Urothelium cell line (cell line): ENCODE results near the gene ANKRD34A.

Source experiments
- DNase-seq: peaks from one replicate; pipeline ENCODE4 v3.0.0; 2011; ENCODE audit warnings: low spot score, mixed read lengths
- FAIRE-seq: peaks from 2 replicates; lab custom pipeline; 2011; peaks lifted over from hg19 to GRCh38; lab: Jason Lieb, UNC

ANKRD34A gene

DNA sequence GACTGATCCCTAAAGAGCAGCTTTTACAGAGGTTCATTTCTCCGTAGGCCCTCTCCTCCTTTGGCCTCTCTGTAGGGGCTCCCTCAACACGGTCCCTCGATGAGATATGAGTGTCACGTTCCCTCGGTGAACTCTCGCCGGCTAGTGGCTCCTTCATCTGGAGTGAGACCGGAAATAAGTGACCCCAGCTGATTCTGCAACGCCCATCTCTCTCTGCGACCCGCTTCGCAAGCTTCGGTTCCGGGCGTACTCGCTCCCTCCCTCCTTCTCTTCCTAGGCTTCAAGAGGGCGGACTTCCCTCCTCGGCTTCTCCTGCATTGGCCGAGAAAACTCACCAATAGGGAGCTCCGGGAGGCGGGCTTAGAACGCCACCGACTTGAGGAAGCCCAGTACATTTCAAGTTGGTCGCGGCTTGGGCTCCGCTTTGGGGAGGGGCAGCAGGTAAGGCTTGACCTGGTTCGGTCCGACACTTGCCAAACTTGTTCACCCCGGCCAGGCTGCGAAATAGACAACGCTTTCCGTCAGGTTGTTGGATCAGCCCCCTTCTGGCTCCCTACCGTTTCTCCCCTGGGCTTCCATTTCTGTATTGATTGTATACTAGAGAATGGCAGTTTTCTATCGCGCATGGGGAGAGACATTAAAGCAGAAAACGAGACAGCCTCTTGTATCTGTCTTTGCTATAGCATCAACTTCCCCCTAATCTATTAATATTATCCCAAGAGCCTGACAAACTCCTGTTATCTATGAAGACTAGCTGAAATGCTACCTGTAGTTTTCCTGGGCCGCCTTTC lies at the start of gene ANKRD34A, which contains the start of gene POLR3GL:
TSS of gene ANKRD34A (minus strand) at position 248 of the 791 bp plus-strand sequence. CDS start 2,816 bp downstream, outside the sequence.
TSS of gene POLR3GL (plus strand) at position 363 of the 791 bp plus-strand sequence. CDS start 10,176 bp downstream, outside the sequence.
- DNase-seq (peak; percentile 91), FAIRE-seq (no peak)

GRCh38 chr1:146013559-146013922 lies 49.2 kb upstream of the ANKRD34A start:
- FAIRE-seq (no peak), DNase-seq (no peak)

DNA sequence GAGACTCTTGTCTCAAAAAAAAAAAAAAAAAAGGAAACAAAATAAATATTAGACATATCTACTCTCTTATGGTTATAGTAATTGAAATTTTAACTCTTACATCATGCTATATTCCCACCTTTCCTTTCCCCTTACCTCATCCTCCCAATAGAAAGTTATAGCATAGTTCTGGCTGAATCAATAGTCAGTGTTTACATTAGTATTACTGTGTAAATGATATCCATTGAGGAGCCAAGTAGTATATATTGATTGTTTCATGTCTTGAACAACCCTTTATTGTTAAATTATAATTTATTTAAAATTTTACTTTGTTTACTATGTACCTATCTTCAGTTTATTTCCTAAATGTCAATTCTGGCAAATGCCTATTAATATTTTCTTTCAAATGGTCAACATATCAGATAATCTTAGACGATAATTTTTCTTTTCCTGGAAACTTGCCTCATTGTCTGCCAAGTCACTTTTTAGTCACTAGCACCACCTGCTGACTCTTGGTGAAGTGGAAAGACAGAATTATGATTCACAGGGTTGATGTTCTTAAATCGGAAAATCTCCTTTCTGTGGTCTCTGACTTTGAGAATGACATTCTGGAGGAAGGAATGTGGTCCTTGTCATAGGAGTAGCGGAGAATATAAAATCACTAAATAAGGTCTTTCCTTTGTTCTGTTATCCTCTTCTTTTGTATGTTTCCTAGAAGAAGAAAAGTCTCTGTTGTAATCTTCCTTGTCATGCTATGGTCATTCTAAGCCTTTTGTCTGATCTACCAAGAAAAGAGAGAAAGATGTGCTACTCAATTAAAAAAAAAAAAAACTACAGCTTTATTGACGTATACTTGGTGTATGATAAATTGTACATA lies 48.6 kb upstream of the ANKRD34A start:
- no peak for FAIRE-seq
- DNase-seq = peak; percentile 68

- FAIRE-seq = no peak
- no peak for DNase-seq
Measured at GRCh38 chr1:146010126-146010738, 45.9 kb upstream of the ANKRD34A start.

DNA sequence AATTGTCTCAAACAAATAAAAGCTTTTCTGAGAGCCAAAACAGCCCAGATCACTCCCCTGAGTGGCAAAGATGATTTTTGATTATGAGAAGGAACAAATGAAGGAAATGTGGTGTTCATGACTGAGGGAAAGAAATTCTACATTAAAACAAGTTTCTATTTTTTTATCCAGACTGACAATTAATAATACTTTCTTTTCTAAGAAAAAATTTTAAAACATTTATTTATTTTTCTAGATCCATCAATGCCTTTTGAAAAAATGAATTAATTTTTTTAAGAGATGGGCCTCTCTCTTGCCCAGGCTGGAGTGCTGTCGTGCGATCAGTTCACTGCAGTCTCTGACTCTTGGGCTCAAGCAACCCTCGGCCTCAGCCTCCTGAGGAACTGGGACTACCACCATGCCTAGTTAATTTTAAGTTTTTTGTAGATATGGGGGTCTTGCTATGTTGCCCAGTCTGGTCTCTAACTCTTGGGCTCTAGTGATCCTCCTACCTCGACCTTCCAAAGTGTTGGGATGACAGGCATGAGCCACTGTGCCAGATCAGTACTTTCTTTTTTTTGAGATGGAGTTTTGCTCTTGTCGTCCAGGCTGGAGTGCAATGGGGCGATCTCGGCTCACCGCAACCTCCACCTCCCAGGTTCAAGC lies 43.2 kb upstream of the ANKRD34A start:
- DNase-seq = no peak
- FAIRE-seq = no peak

- no peak for DNase-seq
- FAIRE-seq = no peak
Measured at GRCh38 chr1:146001709-146002108, 37.3 kb upstream of the ANKRD34A start.

DNA sequence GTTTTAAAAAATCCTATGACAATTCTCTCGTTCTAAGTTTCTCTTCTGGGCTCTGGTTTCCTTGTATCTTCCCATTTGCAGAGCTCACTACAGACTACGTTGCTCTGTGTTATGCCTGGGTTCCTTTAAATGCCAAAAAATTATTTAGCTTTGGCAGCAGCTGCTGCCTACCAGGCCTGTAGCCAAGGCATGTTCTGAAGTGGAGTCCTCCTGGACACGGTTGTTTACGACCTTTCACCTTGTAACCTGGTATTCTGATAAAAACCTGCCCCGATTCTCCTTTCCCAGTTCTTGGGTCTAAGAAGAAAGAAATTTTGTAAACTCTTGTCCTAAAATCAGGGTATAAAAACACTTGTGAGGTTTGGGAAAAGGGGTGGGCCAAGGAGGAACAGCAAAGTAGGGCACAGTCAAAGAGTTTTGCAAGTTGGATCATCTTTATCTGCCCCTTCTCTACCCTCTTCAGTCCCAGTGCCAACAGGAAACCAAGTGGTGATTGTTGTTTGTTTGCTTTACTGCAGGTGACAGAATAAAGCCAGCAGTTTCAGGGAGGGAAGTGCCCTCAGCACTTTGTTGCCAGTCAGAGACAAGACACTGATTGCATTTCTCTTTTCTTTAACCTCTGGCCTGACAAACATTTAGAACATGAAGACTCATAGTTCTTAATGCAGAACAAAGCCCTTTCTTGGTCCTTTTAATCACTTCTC lies 35.1 kb upstream of the ANKRD34A start:
- FAIRE-seq = no peak
- DNase-seq = no peak

DNA sequence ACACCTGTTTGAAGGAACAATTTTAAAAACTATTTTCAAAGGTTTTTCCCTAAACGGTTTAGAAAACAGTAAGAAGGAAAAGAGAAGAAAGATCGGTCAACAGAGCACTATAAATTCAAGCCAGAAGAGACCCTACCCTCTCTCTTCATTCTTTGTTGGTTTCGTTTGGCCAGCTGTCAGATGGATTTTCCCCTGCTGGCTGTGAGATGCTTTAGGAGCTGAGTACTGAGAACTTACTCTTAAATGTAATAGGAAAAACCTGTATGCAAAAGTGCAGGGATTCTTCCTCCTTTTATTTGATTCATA lies 33.3 kb upstream of the ANKRD34A start:
- no peak for FAIRE-seq

GRCh38 chr1:145997016-145997717 lies 32.8 kb upstream of the ANKRD34A start:
- DNase-seq = no peak
- no peak for FAIRE-seq

More for the DNA sequence above, 33.3 kb upstream of the ANKRD34A start:
- DNase-seq = no peak

GRCh38 chr1:145996433-145997015 lies 32.1 kb upstream of the ANKRD34A start, which contains the start of gene TXNIP:
Gene TXNIP, minus strand, starts transcription at chr1:145996579. Its CDS starts 313 bp downstream, at chr1:145996266.
- FAIRE-seq = peak; percentile 44

GRCh38 chr1:145995964-145996432 lies 31.6 kb upstream of the ANKRD34A start:
- FAIRE-seq (no peak), DNase-seq (peak; percentile 27)

More at GRCh38 chr1:145996433-145997015, 32.1 kb upstream of the ANKRD34A start, which contains the start of gene TXNIP:
- DNase-seq = peak; percentile 99

GRCh38 chr1:145995148-145995881 lies 30.9 kb upstream of the ANKRD34A start:
- FAIRE-seq (no peak), DNase-seq (no peak)

- FAIRE-seq = no peak
- no peak for DNase-seq
Measured at GRCh38 chr1:145994391-145995120, 30.2 kb upstream of the ANKRD34A start.

GRCh38 chr1:145993618-145994390 lies 29.4 kb upstream of the ANKRD34A start:
- DNase-seq (no peak), FAIRE-seq (no peak)

DNA sequence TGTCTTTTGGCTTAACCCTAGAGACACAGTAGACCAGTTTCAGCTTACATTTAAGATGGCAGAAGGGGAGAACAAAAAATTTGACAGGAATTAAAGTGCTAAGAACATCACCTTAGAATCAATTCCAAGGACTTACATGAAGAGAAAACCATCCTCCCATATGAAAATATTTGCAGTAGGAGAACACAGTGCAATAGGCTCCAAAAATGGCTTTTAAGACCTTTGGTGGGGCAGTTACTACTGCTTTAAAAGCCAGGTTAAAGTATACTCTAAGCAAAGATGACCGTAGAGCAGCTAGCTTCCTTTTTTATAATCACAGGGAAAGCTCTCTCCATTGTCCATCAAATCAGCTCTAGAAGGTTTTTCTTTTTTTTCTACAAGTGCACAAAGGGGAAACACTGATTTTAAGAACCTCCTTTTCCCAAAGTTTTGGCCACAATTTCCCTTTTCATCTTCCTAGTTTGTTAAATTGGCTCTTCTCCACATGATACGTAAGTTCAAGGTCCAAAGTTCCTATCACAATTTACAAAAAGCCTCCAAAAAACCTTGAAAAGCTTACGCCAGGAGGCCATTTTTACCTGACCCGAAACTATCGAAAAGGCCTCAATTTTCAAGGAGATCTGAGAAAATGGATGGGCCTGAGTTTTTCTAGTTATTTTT lies 28.7 kb upstream of the ANKRD34A start:
- FAIRE-seq (no peak), DNase-seq (no peak)

DNA sequence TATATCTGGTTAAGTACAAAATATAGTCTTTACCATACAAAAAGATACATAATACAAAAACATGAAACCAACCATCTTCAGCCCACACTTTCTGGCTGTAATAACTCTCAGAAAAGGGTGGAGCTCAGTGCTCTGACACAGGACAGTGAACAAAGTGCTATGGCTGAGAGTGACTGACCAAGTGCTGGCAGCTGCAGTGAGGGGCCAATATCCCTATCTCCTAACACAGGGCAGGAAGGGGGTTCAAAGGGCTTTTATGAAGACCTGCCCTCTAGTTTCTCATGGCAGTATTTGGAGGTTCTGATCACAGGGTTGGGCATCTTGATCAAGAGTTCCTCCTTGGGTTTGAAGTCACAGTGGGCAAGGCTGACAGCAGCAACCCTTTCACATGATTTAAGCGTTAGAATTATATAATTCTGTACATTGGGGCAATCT lies 28.1 kb upstream of the ANKRD34A start:
- FAIRE-seq = no peak
- no peak for DNase-seq
